NCI-H460 (cell line): ENCODE measurements around the gene RNF214. TPM values are rescaled to one million over a fixed set of nuclear protein-coding genes. Genes with fewer than 3 reads are reported as not detected.
"Not testable (repeated sequence)": the region's sequence is repeated elsewhere in the genome, so short reads cannot be mapped to it uniquely, and the experiment has no call there.

Experiments
- DNase-seq: peaks from one replicate; pipeline ENCODE4 v3.0.0-alpha.2; 2016; ENCODE audit warnings: low read depth; ENCODE audit errors: extremely low read depth
- polyA plus RNA-seq: library from polyadenylated mRNA; depleted of rRNA; stranded (reverse); fragments of >200 nt; gene quantifications from 2 replicates; pipeline ENCODE4 v1.2.3, GENCODE V29; 2014; cell fraction: nucleus; rRNA removed
- total RNA-seq: library from RNA; depleted of rRNA; stranded (reverse); fragments of >200 nt; shearing (Covaris generic); gene quantifications from 2 replicates; pipeline ENCODE4 v1.2.3, GENCODE V29; 2014; rRNA removed

The RNF214 gene
- total RNA-seq: 10.9 and 12.3 TPM in 2 replicates
- polyA plus RNA-seq: 4.0 and 4.8 TPM in 2 replicates

DNA sequence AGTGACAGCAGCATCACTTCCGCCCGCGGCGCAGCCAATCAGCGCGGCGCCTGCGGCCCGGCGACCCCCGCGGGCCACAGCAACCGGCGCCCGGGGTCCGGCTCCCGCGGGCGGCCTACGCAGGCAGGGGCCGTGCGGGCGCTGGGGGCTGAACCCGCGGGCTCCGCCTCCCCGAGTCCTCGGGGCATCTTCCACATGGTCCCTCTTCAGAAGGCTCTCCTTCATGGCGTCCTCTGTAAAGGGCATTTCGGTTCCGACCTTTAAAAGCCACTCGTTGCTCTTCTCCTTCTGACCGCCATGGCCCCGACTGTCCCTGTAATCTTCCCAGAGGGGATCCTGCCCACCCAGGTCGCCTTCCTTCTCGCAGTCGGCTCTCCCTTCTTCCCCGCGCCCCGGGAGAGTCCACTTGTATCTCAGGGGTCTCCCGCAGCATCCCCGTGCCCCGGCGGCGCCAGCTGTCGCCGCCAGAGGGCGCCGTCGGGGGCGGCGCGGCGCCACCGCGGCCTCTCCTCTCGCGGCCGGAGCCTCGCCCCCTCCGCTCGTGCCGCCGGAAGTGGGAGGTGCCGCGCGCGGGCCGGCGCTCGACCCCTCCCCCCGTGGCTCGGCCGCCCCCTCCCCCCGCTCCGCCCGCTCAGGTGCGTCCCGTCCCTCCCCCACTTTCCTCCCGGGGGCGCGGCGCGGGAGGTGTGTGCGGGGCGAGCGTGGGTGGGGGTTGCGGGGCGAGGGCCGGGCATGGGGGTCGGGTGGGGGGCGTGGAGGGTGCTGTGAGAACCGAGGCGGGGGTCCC, at the start of gene RNF214:
Gene RNF214 (plus strand): TSS at position 580 of the 787 bp plus-strand sequence. CDS start 1,602 bp downstream, outside the sequence.
- DNase-seq: peak; percentile 58

GRCh38 chr11:117183178-117183577, 49.3 kb upstream of the RNF214 start:
- not testable (repeated sequence) for DNase-seq

GRCh38 chr11:117183724-117184349, 48.6 kb upstream of the RNF214 start:
- no peak for DNase-seq

DNA sequence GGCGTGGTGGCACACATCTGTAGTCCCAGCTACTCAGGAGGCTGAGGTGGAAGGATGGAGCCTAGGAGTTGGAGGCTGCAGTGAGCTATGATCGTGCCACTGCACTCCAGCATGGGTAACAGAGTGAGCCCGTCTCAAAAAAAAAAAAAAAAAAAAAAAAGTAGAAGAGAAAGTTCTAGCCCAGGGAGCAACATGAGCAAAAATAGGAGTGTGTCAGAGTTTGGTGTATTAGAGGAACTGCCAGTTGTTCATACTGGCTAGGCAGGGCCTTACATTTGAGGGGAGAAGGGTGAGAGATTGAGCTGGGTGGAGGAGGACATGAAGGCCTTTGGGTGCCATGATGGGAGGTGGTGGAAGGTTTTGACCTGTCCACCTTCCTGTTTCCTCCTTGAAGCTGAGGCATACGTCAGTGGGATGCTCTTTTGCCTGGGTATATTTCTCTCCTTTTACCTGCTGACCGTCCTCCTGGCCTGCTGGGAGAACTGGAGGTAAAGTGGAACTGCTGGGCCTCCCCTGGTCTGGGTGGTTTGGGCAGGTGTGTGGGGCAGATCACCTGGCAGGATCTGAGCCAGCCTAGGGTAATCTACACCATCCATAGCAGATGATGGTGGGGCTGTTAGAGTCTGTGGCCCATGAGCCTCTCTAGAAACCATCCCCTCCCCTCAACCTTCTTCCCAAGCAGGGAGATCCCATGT, 46.6 kb upstream of the RNF214 start:
- DNase-seq: no peak

GRCh38 chr11:117186431-117186761, 46.1 kb upstream of the RNF214 start:
- DNase-seq: no peak

DNA sequence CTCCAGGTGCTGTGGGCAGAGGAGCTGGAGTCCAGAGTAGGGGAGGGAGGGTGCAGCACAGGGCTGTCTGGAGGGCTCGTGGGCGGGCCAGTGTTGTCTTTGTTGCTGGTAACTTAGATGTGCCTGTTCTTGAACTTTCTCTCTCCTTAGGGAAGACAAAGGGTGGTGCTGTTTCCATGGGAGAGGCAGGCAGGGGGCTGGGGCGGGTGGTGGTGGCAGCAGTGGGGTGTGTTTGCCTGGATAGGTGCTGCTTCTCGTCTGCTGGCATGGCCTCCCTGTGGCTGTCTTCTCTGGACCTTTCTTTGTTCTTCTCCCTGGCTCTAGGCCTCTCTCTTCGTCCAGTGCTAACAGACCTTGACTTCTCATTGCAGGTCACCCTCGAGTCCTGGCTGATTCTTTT, 45.5 kb upstream of the RNF214 start:
- DNase-seq: no peak

- DNase-seq: no peak
Observed at GRCh38 chr11:117187428-117187798, 45.1 kb upstream of the RNF214 start.

DNA sequence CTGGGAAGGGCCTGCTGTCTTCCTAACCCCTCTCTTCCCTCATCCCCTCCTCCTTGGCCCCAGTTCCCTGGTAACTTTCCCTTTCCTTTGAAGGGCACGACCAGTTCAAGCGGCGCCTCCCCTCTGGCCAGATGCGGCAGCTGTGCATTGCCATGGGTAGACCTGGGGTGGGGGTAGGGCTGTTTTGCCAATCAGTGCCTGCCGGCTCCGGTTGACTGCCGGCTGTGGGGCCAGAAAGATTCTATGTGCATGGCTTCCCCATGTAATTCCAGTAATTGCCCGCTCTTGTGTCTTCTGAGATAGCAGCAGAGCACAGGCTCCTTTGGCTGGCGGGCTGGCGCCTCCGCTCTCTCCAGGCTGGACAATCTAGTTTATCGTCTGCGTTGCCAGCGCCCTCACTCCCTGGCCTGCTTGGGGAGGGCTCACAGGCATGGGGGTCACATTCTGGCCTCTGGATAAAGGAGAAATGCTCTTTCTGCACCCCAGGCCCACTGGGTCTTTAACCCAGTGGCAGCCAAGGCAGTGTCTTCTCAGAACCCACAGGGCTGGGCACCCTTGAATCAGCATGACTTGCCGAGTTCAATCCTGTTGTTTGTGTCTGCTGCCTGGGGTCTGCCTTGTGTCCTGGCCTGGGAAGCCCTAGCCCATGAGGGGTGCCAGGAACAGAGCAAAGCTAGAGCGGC, 44.5 kb upstream of the RNF214 start:
- no peak for DNase-seq

DNA sequence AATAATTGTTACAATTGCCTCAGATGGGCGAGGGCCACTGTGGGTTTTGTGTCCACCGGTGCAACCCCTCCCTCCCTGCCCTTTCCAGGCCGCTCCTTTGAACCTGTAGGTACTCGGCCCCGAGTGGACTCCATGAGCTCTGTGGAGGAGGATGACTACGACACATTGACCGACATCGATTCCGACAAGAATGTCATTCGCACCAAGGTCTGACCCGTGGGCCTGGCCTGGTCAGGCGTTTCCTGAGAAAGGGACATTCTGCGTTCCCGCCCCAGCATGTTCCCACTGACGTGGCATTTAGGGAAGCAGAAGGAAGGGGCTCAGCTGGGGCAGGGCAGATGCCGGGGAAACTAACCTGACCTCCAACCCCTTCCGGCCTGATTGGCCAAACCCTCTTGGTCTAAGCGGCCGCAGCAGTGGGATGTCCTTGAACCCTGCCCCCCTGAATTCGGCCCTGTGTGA, 43.8 kb upstream of the RNF214 start:
- DNase-seq: no peak

DNA sequence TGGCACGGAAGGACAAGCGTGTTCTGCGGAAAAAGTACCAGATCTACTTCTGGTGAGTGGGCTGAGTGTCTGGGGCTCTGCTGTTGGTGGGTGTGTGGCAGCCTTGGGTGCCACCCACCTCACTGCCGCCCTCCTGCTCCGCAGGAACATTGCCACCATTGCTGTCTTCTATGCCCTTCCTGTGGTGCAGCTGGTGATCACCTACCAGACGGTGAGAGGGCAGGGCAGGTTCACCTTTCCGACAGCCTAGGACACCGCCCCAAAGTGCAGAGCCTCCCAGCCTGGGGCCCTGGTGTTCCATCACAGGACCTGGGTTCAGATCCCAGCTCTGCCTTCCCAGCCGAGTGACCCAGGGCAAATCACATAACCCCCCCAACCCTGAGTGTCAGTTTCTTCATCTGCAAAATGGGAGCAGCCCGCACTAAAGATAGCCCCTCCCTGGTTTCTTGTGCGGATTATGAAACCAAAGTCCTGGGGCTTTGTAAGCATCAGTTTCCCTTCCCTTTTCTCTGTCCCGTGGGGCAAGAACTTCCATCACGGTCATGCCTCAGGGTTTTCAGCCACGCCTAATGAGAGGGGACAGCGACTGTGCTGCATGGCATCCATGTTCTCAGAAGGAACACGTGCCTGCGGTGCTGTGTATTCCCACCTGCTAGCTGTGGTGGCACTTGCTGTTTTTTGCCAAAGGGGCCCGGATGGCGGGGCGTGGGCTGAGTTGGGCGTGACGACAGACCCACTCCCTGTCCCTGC, 43.1 kb upstream of the RNF214 start:
- DNase-seq: no peak

- no peak for DNase-seq
Observed at GRCh38 chr11:117189941-117190544, 42.4 kb upstream of the RNF214 start.

DNA sequence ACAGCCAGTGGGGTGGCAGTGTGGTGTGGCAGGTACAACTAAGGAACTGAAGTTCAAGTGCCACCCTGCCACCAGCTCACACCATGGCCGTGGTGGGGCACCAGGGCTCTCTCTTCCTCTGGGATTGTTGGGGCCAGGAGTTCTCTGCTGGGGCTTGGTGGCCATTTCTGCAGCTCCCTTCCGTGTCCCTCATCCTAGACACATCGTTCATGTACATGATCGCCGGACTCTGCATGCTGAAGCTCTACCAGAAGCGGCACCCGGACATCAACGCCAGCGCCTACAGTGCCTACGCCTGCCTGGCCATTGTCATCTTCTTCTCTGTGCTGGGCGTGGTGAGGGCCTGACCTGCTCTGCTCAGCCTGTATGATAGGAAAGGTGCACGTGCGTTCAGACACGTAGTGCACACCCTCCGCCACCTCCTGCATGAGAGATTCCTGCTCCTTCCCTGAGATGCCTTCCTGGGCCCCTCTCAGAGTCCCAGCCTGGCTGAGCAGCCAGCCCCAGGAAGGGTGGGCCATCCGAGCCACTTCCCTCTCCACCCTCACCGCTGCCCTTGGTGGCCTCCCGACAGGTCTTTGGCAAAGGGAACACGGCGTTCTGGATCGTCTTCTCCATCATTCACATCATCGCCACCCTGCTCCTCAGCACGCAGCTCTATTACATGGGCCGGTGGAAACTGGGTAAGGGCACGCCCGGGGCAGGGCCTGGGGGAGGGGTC, 40.6 kb upstream of the RNF214 start:
- no peak for DNase-seq

DNA sequence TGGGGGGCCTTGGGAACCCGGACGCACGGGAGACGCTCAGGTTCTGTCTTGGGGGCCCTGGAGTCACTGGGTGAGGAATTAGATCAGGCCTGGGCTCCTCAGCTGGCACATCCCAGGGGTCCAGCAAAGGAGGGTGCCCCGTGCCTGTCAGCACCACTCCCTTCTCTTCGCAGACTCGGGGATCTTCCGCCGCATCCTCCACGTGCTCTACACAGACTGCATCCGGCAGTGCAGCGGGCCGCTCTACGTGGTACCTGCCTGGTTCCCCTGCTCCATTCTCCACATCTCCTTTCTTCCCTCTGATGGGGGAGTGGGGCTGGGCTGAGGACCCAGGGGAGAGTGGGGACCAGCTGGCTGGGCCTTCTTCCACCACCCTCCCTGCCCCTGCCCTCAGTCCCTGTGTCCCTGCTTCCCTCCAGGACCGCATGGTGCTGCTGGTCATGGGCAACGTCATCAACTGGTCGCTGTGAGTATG, 40.0 kb upstream of the RNF214 start:
- no peak for DNase-seq

DNA sequence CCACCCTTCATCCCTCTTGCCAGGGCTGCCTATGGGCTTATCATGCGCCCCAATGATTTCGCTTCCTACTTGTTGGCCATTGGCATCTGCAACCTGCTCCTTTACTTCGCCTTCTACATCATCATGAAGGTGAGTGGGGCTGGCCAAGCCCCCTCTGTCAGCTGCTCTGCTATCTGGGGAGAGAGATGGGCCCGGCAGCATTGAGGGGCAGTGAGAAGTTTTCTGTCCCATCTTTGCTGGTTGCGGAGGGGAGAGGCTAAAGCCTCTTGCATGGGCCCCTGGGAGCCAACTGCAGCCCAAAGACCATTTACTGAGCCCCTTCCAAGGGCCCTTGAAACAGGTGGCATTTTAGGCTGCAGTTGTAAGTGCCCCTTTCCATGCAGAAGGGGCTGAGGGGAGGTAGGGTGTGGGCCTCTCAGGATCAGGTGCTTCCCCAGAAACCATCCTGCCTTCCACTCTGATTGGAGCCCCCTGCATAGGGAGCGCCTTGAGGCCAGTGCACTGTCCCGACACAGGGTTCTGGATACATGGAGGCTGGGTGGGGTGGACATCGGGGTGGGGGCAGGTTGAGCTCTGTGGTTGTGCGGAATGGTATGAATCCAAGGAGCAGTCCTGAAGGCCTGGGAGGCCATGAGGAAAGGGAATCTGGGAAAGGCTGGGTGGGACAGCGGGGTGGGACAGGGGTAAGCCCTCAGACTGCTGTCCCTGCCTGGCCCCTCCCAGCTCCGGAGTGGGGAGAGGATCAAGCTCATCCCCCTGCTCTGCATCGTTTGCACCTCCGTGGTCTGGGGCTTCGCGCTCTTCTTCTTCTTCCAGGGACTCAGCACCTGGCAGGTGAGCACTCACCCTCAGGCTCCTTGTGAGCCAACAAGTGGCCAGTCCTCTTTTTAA, 39.1 kb upstream of the RNF214 start:
- no peak for DNase-seq

DNA sequence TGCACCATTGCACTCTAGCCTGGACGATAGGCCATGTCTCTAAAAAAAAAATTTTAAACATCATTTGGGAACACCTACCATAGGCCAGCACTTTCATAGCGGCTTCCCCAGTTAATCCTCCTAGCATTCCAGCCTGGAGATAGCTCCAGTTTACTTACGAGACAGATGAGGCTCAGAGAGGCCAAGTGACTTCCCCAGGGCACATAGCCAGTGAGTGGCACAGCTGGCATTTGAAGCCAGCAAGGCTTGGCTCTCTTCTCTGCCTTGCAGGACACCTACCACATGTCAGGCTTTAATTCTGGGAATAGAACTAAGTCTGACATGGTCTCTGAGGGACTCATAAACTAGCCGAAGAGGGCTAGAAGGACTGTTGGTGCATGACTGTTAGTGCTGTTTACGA, 38.2 kb upstream of the RNF214 start:
- no peak for DNase-seq

DNA sequence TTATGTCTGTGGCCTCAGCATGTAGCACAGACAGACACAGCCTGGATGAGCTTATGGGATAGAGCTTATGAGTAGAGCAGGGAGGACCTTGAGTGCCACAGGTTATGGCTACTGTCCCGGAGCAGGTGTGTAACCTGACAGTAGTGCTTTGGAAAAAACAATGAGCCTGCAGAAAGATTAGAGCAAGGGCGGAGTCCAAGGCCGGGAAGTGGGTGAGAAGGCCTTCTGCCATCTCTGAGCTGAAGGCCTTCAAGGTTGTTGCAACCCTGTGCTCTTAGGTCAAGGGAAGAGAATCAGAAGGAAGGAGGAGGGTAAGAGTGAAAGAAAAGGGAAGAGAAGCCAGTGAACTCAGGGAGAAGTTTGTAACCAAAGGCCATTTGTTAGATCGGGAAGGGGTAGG, 37.2 kb upstream of the RNF214 start:
- no peak for DNase-seq

- no peak for DNase-seq
Observed at GRCh38 chr11:117195761-117196160, 36.7 kb upstream of the RNF214 start.

DNA sequence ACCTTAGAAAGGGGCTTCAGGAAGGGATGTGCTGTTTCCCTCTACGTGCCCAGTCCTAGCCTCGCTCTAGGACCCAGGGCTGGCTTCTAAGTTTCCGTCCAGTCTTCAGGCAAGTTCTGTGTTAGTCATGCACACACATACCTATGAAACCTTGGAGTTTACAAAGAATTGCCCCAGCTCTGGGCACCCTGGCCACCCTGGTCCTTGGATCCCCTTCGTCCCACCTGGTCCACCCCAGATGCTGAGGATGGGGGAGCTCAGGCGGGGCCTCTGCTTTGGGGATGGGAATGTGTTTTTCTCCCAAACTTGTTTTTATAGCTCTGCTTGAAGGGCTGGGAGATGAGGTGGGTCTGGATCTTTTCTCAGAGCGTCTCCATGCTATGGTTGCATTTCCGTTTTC, 35.5 kb upstream of the RNF214 start:
- no peak for DNase-seq
